BJ (cell line): ENCODE measurements around the gene CCDC27. TPM values are rescaled to one million over a fixed set of nuclear protein-coding genes. Genes with fewer than 3 reads are reported as not detected.

Experiments
- CTCF ChIA-PET: fragments of 350-600 bp; formaldehyde crosslinking; extraction: SDS; loops from one replicate; lab custom pipeline; 2021; ENCODE audit warnings: antibody characterized with exemption, inconsistent platforms; lab: Yijun Ruan, JAX
- POLR2A ChIA-PET: fragments of 300-600 bp; sonication (Branson Sonifier 250); formaldehyde crosslinking; extraction: SDS; loops from one replicate; lab custom pipeline; 2021; ENCODE audit warnings: antibody characterized with exemption; lab: Charles Lee
- DNase-seq: peaks from one replicate; pipeline ENCODE4 v3.0.0-alpha.2; 2011; ENCODE audit warnings: low read depth
- H3K27me3 ChIP-seq: 2 replicates; pipeline ENCODE4 v1.6.0; 2011; ENCODE audit warnings: low read length; ENCODE audit not compliant: control insufficient read depth, insufficient read depth
- H3K36me3 ChIP-seq: 2 replicates; pipeline ENCODE4 v1.5.1; 2011; ENCODE audit warnings: low read length; ENCODE audit not compliant: control insufficient read depth, insufficient read depth
- H3K4me3 ChIP-seq: 2 replicates; pipeline ENCODE4 v1.5.1; 2011; ENCODE audit warnings: low read depth, mild to moderate bottlenecking, control low read depth, low read length
- CTCF ChIP-seq: IDR thresholded peaks from 2 replicates; pipeline ENCODE4 v1.5.1; 2011; ENCODE audit warnings: low read depth, mild to moderate bottlenecking, control low read depth, inconsistent platforms, low read length, moderate library complexity; ENCODE audit not compliant: insufficient read depth
- polyA plus RNA-seq: library from polyadenylated mRNA; depleted of rRNA; stranded (reverse); fragments of >200 nt; gene quantifications from 2 replicates; pipeline ENCODE4 v1.2.3, GENCODE V29; 2011

The CCDC27 gene
- polyA plus RNA-seq, 1 experiment, result not detected

GRCh38 chr1:3771108-3772026 lies 19.1 kb downstream of the CCDC27 start:
- ChIA-PET CTCF (interaction anchor here (0.9 kb wide), 1 partner anchor 10 kb away, joined by 3 read pairs; no protein-coding TSS in a partner anchor), POLR2A (no interaction called here)
- peak overlapping the region; percentile 63 for H3K4me3 ChIP-seq
- no peak for TF ChIP-seq CTCF
- DNase-seq, result no peak
- peaks cover 2% of the 10 kb centered on the region; the same call in 1 of the 2 replicates for H3K27me3 ChIP-seq
- H3K36me3 ChIP-seq, result no peaks in the 10 kb centered on the region; the same call in 1 of the 2 replicates

- no peak for DNase-seq
- TF ChIP-seq CTCF, result no peak
- ChIA-PET CTCF (no interaction called here), POLR2A (no interaction called here)
- H3K27me3 ChIP-seq, result no peaks in the 10 kb centered on the region
- no peaks in the 10 kb centered on the region; the same call in 1 of the 2 replicates for H3K36me3 ChIP-seq
- H3K4me3 ChIP-seq, result peak overlapping the region; percentile 63
Measured at GRCh38 chr1:3772027-3772714, 19.9 kb downstream of the CCDC27 start.

GRCh38 chr1:3772715-3773571 lies 20.7 kb downstream of the CCDC27 start, which contains the start of gene SMIM1:
Gene SMIM1, plus strand, starts transcription at chr1:3772749. Its CDS starts 2,625 bp downstream, at chr1:3775374.
- POLR2A ChIA-PET, result no interaction called here
- CTCF ChIA-PET, result interaction anchor here (1.4 kb wide), 1 partner anchor 18 kb away, joined by 3 read pairs; no protein-coding TSS in a partner anchor
- H3K36me3 ChIP-seq, result no peaks in the 10 kb centered on the region; the same call in 1 of the 2 replicates
- no peak for TF ChIP-seq CTCF
- DNase-seq, result no peak
- H3K27me3 ChIP-seq, result no peaks in the 10 kb centered on the region
- peak within 1 kb of the TSS; percentile 63 for H3K4me3 ChIP-seq

GRCh38 chr1:3773572-3774275 lies 21.5 kb downstream of the CCDC27 start:
- Histone ChIP-seq H3K4me3 (no peak overlapping the region), H3K36me3 (no peaks in the 10 kb centered on the region; the same call in 1 of the 2 replicates), H3K27me3 (no peaks in the 10 kb centered on the region)
- CTCF ChIA-PET, result interaction anchor here (0.7 to 1.4 kb wide), 3 partner anchors 13 to 321 kb away, joined by 3 read pairs; no protein-coding TSS in a partner anchor
- POLR2A ChIA-PET, result no interaction called here
- no peak for TF ChIP-seq CTCF
- no peak for DNase-seq
